GM12878 (cell line): Measurements from ENCODE around the gene HYAL1. TPM values are rescaled to one million over a fixed set of nuclear protein-coding genes. Genes with fewer than 3 reads are reported as not detected.
A peak's percentile ranks its signal among the peaks of the same experiment; 100 is the strongest.

Source experiments
- ATAC-seq: fragments of 200-7000 bp; cut with Tn5 transposase; 3 replicates; pipeline ENCODE4 v1.9.1; 2020; ENCODE audit warnings: mild to moderate bottlenecking, moderate library complexity
- BruUV-seq: library from RNA; stranded (reverse); fragments of 400-500 nt; replicated peaks from 2 replicates; lab custom pipeline; 2021; lab: Mats Ljungman, UMichigan
- CTCF ChIA-PET: fragments of 300-600 bp; sonication (Branson Sonifier 250); formaldehyde crosslinking; extraction: SDS; loops from one replicate; lab custom pipeline; 2021; ENCODE audit warnings: inconsistent platforms; lab: Yijun Ruan, JAX
- POLR2A ChIA-PET: fragments of 350-600 bp; formaldehyde crosslinking; extraction: SDS; loops from one replicate; lab custom pipeline; 2021; ENCODE audit warnings: inconsistent platforms; lab: Charles Lee
- RAD21 ChIA-PET: fragments of 300-600 bp; sonication (Branson Sonifier 250); formaldehyde crosslinking; loops from one replicate; lab custom pipeline; 2023; ENCODE audit warnings: antibody characterized with exemption; ENCODE audit not compliant: unreplicated experiment; lab: Charles Lee
- SMC1A ChIA-PET: fragments of 300-600 bp; sonication (Branson Sonifier 250); formaldehyde crosslinking; loops from one replicate; lab custom pipeline; 2023; ENCODE audit not compliant: unreplicated experiment, uncharacterized antibody; lab: Charles Lee
- DNase-seq: peaks from one replicate; pipeline ENCODE4 v3.0.0-alpha.2; 2011; ENCODE audit warnings: low read depth, low spot score
- FAIRE-seq: peaks from 3 replicates; lab custom pipeline; 2011; peaks lifted over from hg19 to GRCh38; lab: Jason Lieb, UNC
- H2AFZ ChIP-seq: 2 replicates; pipeline ENCODE4 v1.6.0; 2011; ENCODE audit warnings: low read depth, low read length, control low read depth; ENCODE audit not compliant: control insufficient read depth
- H3K27ac ChIP-seq: 2 replicates; pipeline ENCODE4 v1.5.1; 2011; ENCODE audit warnings: control low read depth; ENCODE audit not compliant: control insufficient read depth, insufficient read depth
- H3K27me3 ChIP-seq, 2 experiments: replicated peaks in 1 of 2; 2 replicates each; pipeline versions ENCODE4 v1.6.0 to v1.6.1; 2011; ENCODE audit warnings: low read length in 1 of 2; ENCODE audit not compliant: control insufficient read depth in 2 of 2, insufficient read depth in 2 of 2
- H3K36me3 ChIP-seq, 2 experiments: 2 replicates each; pipeline ENCODE4 v1.5.1; 2011; ENCODE audit warnings: low read length in 1 of 2; ENCODE audit not compliant: control insufficient read depth in 2 of 2, insufficient read depth in 2 of 2
- H3K4me1 ChIP-seq: 2 replicates; pipeline ENCODE4 v1.6.1; 2011; ENCODE audit warnings: mild to moderate bottlenecking, low read length, moderate library complexity, mixed read lengths; ENCODE audit not compliant: control insufficient read depth, insufficient read depth
- H3K4me2 ChIP-seq: 2 replicates; pipeline ENCODE4 v1.6.0; 2011; ENCODE audit warnings: control low read depth; ENCODE audit not compliant: control insufficient read depth, insufficient read depth
- H3K4me3 ChIP-seq: fragments of 200-600 bp; sonication (generic); 2 replicates; pipeline ENCODE4 v1.5.1; 2016
- H3K79me2 ChIP-seq: 2 replicates; pipeline ENCODE4 v1.6.0; 2011; ENCODE audit warnings: low read length; ENCODE audit not compliant: control insufficient read depth, insufficient read depth
- H3K9ac ChIP-seq: 2 replicates; pipeline ENCODE4 v1.8.0; 2011; ENCODE audit warnings: low read length, control low read depth, mixed read lengths; ENCODE audit not compliant: control insufficient read depth, insufficient read depth
- H3K9me3 ChIP-seq: replicated peaks from 3 replicates; pipeline ENCODE4 v1.5.1; 2011; ENCODE audit warnings: mild to moderate bottlenecking, low read length; ENCODE audit not compliant: control insufficient read depth, insufficient read depth
- H4K20me1 ChIP-seq: 2 replicates; pipeline ENCODE4 v1.6.0; 2011; ENCODE audit not compliant: control insufficient read depth, insufficient read depth
- ATF7 ChIP-seq: fragments of 450-650 bp; IDR thresholded peaks from 2 replicates; pipeline ENCODE4 v1.6.1; 2016; ENCODE audit warnings: low read depth, mild to moderate bottlenecking
- CBX5 ChIP-seq: sonication (generic); IDR thresholded peaks from 2 replicates; pipeline ENCODE4 v1.6.1; 2016; ENCODE audit warnings: low read depth, moderate library complexity, mild to moderate bottlenecking, inconsistent platforms
- CREB1 ChIP-seq: IDR thresholded peaks from 2 replicates; pipeline ENCODE4 v1.6.1; 2012; ENCODE audit warnings: low read depth, mild to moderate bottlenecking, inconsistent platforms
- CTCF ChIP-seq, 3 experiments: IDR thresholded peaks in 2 of 3; conservative IDR thresholded peaks in 1 of 3; 2 replicates each; pipeline ENCODE4 v1.5.1; 2011; ENCODE audit warnings: low read depth in 3 of 3, low read length in 3 of 3, mild to moderate bottlenecking in 3 of 3, control low read depth in 2 of 3, moderate library complexity in 2 of 3, inconsistent platforms in 1 of 3, mixed read lengths in 1 of 3; ENCODE audit not compliant: control insufficient read depth in 2 of 3, insufficient read depth in 1 of 3; ENCODE audit errors: extremely low read depth in 1 of 3
- EGR1 ChIP-seq, 2 experiments: IDR thresholded peaks; 1 replicate in 1 of 2; 2 replicates in 1 of 2; pipeline ENCODE4 v1.6.1; 2011 to 2012; ENCODE audit warnings: low read depth in 2 of 2, low read length in 2 of 2, borderline replicate concordance in 1 of 2, mild to moderate bottlenecking in 1 of 2, moderate library complexity in 1 of 2
- IKZF2 ChIP-seq, 2 experiments: fragments of 450-650 bp; IDR thresholded peaks; 2 replicates each; pipeline ENCODE4 v1.6.1; 2017; ENCODE audit warnings: mild to moderate bottlenecking in 2 of 2, moderate library complexity in 2 of 2
- NR2F1 ChIP-seq: fragments of 450-650 bp; conservative IDR thresholded peaks from 2 replicates; pipeline ENCODE4 v1.6.1; 2017; ENCODE audit warnings: mild to moderate bottlenecking
- PKNOX1 ChIP-seq: fragments of 450-650 bp; IDR thresholded peaks from 2 replicates; pipeline ENCODE4 v1.6.1; 2016; ENCODE audit warnings: mild to moderate bottlenecking
- RAD21 ChIP-seq: IDR thresholded peaks from 2 replicates; pipeline ENCODE4 v1.6.1; 2011; ENCODE audit warnings: mild to moderate bottlenecking, low read depth, low read length, moderate library complexity; ENCODE audit not compliant: insufficient read depth
- RELB ChIP-seq: fragments of 450-650 bp; IDR thresholded peaks from 2 replicates; pipeline ENCODE4 v1.6.1; 2017; ENCODE audit warnings: low read depth, mild to moderate bottlenecking, moderate library complexity
- SKIL ChIP-seq: fragments of 450-650 bp; IDR thresholded peaks from 2 replicates; pipeline ENCODE4 v1.6.1; 2017; ENCODE audit warnings: mild to moderate bottlenecking, low read depth, inconsistent platforms; ENCODE audit not compliant: poor library complexity, severe bottlenecking
- SMAD5 ChIP-seq: IDR thresholded peaks from 2 replicates; pipeline ENCODE4 v1.6.1; 2016; ENCODE audit warnings: antibody characterized with exemption, low read depth
- SMC3 ChIP-seq: IDR thresholded peaks from 2 replicates; pipeline ENCODE4 v1.6.1; 2011; ENCODE audit warnings: low read length, improper control_type of control experiment, borderline replicate concordance
- YY1 ChIP-seq: IDR thresholded peaks from 2 replicates; pipeline ENCODE4 v1.6.1; 2011; ENCODE audit warnings: low read depth, mild to moderate bottlenecking, low read length
- ZNF622 ChIP-seq: fragments of 450-650 bp; IDR thresholded peaks from 2 replicates; pipeline ENCODE4 v1.6.1; 2017; ENCODE audit warnings: mild to moderate bottlenecking, inconsistent platforms
- WGBS: methylation state at CpG from one replicate; pipeline ENCODE4 v1.1.6; 2016; ENCODE audit warnings: low lambda C conversion rate; ENCODE audit not compliant: insufficient replicate concordance, insufficient coverage; ENCODE audit errors: missing lambda C conversion rate; 5-methylcytosine and 5-hydroxymethylcytosine counted together
- in situ Hi-C: fragments of 300-500 bp; cut with MboI; formaldehyde crosslinking; loops from 9 replicates; pipeline ENCODE4 v1.14.3; 2018; ENCODE audit warnings: mixed read lengths
- intact Hi-C: fragments of 100-400 bp; cut with micrococcal nuclease; formaldehyde crosslinking; loops from one replicate; pipeline ENCODE4 v1.14.2; 2022; ENCODE audit not compliant: unreplicated experiment
- polyA plus RNA-seq, 11 experiments: library from polyadenylated mRNA; depleted of rRNA in 4 of 11; unstranded in 6 of 11; stranded (reverse) in 5 of 11; fragments of >200 nt; fragmentation: Nextera tagmentation in 4 of 11; fragmentation: Illumina TruSeq in 1 of 11; extraction: Ambion mirVana in 4 of 11; extraction: Trizol in 1 of 11; gene quantifications; 1 replicate in 1 of 11; 2 replicates in 10 of 11; pipeline versions ENCODE4 v1.2.1 to v1.2.3, GENCODE V29; 2011 to 2016; ENCODE audit warnings: inconsistent platforms in 2 of 11, missing spikeins in 2 of 11, low read depth in 1 of 11
- total RNA-seq, 4 experiments: library from RNA; depleted of rRNA in 3 of 4; stranded (reverse); fragments of >200 nt in 3 of 4; fragmentation: Illumina TruSeq in 1 of 4; extraction: Trizol in 1 of 4; gene quantifications; 2 replicates each; pipeline versions ENCODE4 v1.2.1 to v1.2.3, GENCODE V29; 2013 to 2021

HYAL1 gene
- total and polyA plus RNA-seq, 10 of the 15 experiments (the other 5 are each of a cell fraction or from before 2014, with no cell fraction given): 0.04 to 0.55 (median 0.18) TPM; not detected in 2

GRCh38 chr3:50274371-50275104 lies 28.8 kb downstream of the HYAL1 start:
- 0 out of 2 replicates have a peak overlapping the region, but pooled peaks have one; percentile 7 for H2AFZ ChIP-seq
- TF ChIP-seq NR2F1 (no peak), RAD21 (peak; percentile 37; the same call in 1 of the 2 replicates), CREB1 (peak; percentile 40; the same call in 1 of the 2 replicates), RELB (no peak), PKNOX1 (peak; percentile 34), CBX5 (no peak), EGR1 (IDR thresholded peaks at IDR 0.05; ENCODE audit: borderline replicate concordance in 1 of 2, low read depth in 2 of 2, low read length in 2 of 2) (peak in 1 of 2 experiments; percentile 78; a peak in 2 of 3 replicates), ZNF622 (no peak), IKZF2 (IDR thresholded peaks at IDR 0.05) (peak in 1 of 2 experiments; percentile 31; a peak in 1 of 4 replicates), ATF7 (peak; percentile 77), YY1 (peak; percentile 19; the same call in 1 of the 2 replicates), SMAD5 (no peak), SMC3 (peak; percentile 42; the same call in 1 of the 2 replicates), CTCF (IDR thresholded peaks at IDR 0.05 in 2 of 3, conservative IDR thresholded peaks at IDR 0.05 in 1 of 3; ENCODE audit: control insufficient read depth in 2 of 3, extremely low read depth in 1 of 3, insufficient read depth in 1 of 3, low read depth in 3 of 3, low read length in 3 of 3) (peak; percentile 70 to 80 (median 77)), SKIL (no peak)
- TF ChIP-seq, all 136 proteins: peak for 9
- Histone ChIP-seq H4K20me1 (no peaks in the 10 kb centered on the region), H3K9ac (no peak overlapping the region), H3K27ac (no peak overlapping the region), H3K27me3 (peaks cover 7 to 8% of the 10 kb centered on the region in 2 experiments; a peak in 3 of 4 replicates), H3K36me3 (no peaks in the 10 kb centered on the region), H3K79me2 (no peaks in the 10 kb centered on the region), H3K4me2 (no peak overlapping the region), H3K4me3 (no peak overlapping the region), H3K4me1 (peaks cover 6% of the 10 kb centered on the region), H3K9me3 (no peaks in the 10 kb centered on the region)
- no peak for DNase-seq
- BruUV-seq: no TSS peak
- ChIA-PET SMC1A (interaction anchor here (0.8 kb wide), 1 partner anchor 14 kb away, joined by 3 read pairs; no protein-coding TSS in a partner anchor), CTCF (interaction anchor here (0.8 to 1.4 kb wide), 7 partner anchors 14 to 50 kb away, joined by 3 to 5 read pairs (median 4); partner anchors contain the start of gene GNAI2), POLR2A (no interaction called here), RAD21 (interaction anchor here (0.6 kb wide), 1 partner anchor 47 kb away, joined by 3 read pairs; no protein-coding TSS in a partner anchor)
- in situ Hi-C loops (loop anchor here (5.0 kb wide), 2 partner anchors 77 to 152 kb away; no protein-coding TSS in a partner anchor), intact Hi-C loops (loop anchor here (1.0 kb wide), 1 partner anchor 50 kb away; no protein-coding TSS in a partner anchor)
- peak; percentile 70 for FAIRE-seq
- 1% methylated on average over 19 of the region's 26 CpGs for WGBS
- ATAC-seq: peak; percentile 65
